Measurements from ENCODE around the gene UTF1.

- no peak for TF ChIP-seq CTCF (IDR thresholded peaks at IDR 0.05)
- TF ChIP-seq POLR2A (IDR thresholded peaks at IDR 0.05) = no peak
These were observed 40.2 kb downstream of the UTF1 start for GRCh38 chr10:133270204-133270603.

Data from uterus (tissue), 2 donors.